GM21619 (cell line): ENCODE results near the gene GABBR2.

ENCODE experiments used
- ATAC-seq: cut with Tn5 transposase; IDR thresholded peaks from one replicate; pipeline ENCODE4 v1.9.1; 2021; ENCODE audit not compliant: unreplicated experiment

Gene GABBR2

DNA sequence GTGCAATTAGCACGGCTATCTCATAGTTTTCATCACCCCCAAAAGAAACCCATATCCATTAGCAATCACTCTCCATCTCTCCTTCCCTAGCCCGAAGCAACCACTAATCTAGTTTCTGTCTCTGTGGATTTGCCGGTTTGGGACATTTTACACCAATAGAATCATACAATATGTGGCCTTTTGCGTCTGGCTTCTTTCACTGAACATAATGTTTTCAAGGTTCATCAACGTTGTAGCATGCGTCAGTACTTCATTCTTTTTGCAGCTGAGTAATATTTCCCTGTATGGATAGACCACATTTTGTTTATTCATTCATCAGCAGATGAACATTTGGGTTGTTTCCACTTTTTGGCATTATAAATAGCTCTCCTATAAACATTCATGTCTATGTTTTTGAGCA is 377.9 kb downstream of the GABBR2 start:
- ATAC-seq = no peak

DNA sequence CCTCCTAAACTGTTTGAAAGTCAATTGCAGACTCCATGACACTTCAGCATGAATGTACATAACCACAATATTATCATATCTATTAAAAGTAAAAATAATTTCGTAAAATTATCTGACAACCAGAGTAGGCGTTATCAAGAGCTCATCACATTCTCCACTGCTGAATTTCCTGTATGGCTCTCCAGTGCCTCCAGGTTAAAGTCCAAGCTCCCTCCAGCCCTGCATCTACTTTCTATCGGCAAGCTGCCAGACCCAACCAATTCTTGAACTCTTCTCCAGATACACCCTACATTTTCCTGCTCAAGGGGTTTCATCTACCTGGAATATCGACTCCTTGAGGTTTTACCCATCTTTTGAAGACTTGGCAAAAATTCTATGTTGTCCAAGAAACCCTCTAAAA is 378.8 kb downstream of the GABBR2 start:
- no peak for ATAC-seq

- ATAC-seq = no peak
These were observed 379.5 kb downstream of the GABBR2 start for GRCh38 chr9:98329281-98329680.

DNA sequence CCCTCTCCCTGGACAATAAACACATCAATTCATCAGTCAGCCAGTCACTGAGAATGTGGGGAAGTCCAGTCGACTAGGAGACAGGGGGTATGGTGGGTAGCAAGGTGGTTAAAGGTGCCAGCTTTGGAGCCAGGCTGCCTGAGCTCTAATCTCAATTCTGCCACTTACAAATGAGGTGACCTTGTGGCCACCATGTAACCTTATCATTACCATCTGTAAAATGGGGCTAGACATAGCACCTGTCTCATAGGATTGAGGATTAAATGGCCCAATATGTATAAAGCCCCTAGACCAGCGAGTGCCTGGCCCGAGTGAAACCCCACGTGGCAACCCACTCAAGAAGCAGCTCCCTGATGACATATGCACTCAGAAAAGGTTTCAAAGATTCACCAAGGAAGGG is 380.0 kb downstream of the GABBR2 start:
- no peak for ATAC-seq

- ATAC-seq = no peak
These were observed 380.6 kb downstream of the GABBR2 start for GRCh38 chr9:98328141-98328540.

DNA sequence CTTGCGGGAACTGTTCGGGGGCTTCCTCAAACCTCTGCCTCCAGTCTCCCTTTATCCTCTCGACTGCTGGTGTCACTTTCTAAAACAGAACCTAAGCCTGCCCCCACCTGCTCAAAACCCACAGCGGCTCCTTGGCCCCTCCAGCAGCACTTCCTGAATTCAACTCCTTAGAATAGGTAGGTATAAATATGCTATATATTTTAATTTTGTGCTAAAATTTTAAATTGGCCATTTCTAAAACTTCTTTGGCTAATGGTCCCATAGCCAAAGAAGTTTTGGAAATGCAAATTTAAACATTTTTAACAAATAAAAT is 381.5 kb downstream of the GABBR2 start:
- ATAC-seq = no peak

DNA sequence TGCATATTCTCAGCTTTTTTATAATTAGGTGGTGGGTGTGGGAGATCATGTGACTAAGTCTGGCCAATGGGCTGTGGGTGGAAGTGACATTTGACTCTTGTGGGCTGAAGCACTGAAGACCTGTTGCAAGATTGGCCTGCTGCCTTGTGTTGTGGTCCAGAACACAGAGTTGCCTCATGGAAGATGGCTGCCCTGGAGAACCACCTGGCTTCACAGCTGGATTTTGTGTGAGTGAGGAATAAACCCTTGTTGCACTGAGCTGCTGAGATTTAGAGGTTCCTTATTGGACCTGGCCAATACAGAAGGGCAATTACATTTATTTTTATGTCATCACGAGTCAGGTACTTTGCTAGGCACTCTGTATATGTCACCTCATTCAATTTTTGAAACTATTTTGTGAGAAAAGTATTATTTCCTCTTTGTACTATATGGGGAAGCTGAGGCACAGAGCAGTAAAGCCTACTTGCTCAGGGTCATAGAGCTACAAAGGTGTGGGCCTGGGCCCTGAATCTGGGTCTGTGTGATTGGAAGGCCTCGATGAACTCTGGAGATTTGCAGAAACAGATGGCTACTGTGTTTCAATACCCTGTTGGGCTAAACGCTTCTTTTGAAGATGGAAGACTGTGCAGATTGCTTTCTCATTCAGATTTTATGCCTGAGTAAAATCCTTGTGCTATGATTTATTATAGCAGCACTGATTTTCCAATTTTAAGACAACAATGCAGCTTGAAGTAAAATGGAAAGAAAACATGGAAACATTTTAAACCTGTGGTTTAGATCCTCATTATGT is 382.1 kb downstream of the GABBR2 start:
- ATAC-seq = no peak

DNA sequence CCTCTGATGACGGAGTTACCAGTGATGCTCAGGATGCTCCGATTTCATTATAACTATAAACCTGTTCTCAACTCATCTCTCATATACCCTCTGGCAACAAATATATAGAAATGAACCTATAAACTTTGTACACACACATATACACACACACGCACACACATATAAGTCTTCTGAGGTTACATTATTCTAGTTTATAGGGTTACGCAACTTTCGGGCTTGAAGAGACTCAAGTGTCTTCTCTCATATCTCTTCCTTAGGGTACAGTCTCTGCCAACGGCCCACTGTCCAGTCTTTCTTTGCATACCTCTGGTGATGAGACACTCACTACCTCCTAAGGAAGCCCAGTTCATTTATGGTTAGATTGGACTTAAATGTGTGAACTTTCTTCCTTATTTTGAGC is 383.9 kb downstream of the GABBR2 start:
- no peak for ATAC-seq

DNA sequence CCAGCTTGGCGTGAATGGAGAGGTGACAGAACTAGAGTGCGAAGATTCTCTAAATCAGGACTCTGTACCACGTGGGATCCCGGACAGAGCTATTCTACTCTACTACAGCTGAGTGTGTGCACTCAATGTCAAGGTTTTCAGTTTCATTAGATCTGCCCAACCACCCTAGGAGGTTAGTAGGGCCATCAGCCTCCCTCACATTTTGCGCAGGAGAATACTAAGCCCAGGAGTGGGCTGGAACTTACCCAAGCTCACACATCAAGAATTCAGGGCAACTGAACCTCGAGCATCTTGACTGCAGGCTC is 385.0 kb downstream of the GABBR2 start:
- no peak for ATAC-seq

DNA sequence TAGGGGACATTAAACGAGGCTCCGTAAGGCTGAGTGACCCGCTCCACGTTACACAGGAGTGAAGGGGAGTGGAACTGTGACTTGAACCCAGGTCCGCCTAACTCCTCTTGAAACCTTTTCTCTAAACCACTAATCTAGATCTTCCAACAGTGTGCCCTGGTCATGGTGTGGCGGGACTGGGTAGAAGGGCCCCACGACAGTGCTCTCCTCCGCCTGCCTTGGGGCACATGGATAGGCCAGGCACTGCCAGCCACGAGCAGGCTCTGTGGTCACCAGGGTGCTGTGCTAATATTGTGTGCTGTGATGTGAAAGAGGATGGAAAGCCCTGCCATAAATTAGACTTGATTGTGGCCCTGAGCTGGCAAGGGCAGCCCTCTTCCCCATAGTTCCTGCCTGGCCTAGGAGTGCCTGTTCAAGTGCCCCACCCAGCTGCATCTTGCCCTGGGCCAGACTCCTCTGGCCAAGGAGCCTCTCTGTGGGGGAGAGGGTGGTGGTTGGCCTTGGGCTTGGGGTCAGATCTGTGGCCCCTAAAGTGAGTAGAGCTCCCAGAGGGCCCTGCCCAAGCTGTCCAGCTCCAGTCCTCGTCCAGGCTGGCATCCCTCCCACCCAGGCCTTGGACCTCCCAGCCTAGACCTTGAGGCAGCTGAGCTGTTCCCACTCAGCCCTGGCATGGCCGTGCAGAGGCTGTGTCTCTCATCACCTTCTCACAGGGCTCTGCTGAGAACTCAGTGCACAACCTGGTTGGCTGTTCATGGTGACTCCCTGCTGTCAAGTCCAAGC is 385.5 kb downstream of the GABBR2 start:
- ATAC-seq = no peak

DNA sequence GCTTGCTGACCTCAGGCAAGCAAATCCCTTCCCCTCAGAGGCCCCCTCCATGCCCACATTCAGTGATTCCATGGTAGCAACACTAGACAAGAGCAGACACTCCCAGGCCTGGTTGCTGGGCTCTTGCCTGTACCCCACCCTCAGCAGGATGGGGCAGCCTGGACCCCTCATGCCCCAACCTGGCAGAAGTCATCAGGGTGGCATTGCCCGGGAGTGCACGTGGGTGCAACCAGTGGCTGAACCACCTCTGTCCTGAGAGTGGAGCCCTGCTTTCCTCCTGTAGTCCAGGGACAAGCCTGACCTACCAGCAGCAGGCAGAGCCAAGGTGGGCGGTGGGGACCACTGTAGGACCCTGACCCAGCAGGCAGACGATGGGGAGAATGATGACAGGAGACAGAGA is 387.5 kb downstream of the GABBR2 start:
- no peak for ATAC-seq

DNA sequence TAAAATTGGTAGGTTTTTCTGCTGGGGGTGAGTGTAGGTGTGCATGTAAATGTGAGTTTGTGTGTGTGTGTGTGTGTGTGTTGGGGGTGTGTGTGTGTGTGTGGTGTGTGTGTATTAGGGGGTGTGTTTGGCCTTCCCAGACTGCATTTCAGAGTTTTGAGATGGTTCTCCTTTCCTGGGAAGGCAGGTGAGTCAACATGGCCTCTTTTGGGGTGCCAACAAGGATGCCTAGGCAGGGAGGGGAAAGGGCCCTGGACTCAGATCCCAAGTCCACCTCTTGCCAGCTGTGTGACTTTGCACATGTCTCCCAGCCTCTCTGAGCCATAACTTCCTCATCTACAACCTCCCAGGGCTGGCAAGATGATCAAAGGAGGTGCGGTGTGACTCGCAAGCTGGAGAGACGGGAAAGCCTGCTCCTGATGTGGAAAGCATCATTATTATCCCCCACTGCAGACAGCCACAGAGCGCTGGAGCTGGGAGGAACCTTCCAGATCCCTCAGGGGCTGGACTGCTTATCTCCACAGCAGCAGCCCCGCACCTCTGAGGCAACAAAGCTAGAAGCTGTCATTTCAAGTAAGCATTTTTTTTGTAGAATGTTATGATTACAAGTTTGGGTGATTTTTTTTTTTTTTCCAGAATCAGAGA is 389.8 kb downstream of the GABBR2 start:
- no peak for ATAC-seq

- no peak for ATAC-seq
These were observed 390.5 kb downstream of the GABBR2 start for GRCh38 chr9:98318041-98318790.

GRCh38 chr9:98317134-98317857 is 391.4 kb downstream of the GABBR2 start:
- ATAC-seq = no peak

- ATAC-seq = no peak
These were observed 392.1 kb downstream of the GABBR2 start for GRCh38 chr9:98316445-98317133.

DNA sequence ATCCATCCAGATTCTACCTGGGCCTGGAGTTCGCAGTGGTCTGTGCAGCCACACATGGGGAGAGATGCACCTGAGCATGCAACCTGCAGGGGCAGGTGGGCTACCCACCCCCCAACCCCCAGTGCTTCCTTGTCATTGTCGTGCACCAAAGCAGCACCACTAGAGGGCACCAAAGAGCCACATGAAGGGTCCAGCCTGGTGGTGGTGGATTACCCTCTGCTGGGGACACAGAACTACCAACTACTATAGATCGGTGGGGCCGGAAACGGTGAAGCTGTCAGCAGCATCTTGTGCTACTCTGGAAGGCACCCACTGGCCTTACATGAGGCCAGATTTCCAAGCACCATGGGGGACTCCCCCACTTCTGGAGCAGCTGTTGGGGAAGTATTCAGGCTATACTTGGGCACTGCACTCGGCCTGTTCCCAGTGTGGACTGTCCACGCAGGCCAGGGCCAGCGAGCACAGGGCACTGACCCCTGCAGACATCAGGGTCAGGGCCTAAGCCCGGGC is 393.1 kb downstream of the GABBR2 start:
- ATAC-seq = peak; percentile 72

GRCh38 chr9:98315067-98315453 is 393.7 kb downstream of the GABBR2 start:
- no peak for ATAC-seq

DNA sequence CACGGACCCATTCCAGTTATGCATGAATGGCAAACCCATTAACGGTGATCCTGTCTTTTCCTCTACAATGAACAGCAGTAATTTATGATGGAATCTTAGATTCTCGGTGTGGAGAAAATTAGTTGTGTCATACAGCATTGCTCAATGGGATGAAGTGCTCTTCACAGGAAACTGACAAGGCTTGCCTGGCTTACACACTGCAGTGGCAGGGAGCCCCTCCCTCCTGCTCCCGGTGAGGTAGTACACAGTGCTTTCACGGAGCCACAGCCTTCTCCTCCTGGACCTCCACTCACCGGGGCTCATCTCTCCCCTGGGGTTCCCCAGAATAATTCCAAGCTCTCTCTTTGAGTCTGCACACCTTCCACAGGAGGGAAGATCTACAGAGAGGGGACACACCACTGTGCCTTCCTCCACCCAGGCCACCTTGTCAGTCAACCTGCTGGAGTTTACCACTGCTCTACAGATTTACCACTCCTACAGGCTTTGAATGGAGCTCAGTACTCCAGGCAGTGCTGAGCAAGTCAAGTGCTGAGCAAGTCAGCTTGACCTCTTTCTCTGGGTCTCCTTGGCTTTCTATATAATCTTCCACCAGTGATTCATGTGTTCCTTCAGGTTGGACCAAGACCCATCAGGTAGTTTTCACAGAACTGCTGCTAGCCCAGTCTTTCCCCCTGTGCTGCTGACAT is 394.2 kb downstream of the GABBR2 start:
- ATAC-seq = no peak

- ATAC-seq = peak; percentile 37
These were observed 396.4 kb downstream of the GABBR2 start for GRCh38 chr9:98312365-98312764.

DNA sequence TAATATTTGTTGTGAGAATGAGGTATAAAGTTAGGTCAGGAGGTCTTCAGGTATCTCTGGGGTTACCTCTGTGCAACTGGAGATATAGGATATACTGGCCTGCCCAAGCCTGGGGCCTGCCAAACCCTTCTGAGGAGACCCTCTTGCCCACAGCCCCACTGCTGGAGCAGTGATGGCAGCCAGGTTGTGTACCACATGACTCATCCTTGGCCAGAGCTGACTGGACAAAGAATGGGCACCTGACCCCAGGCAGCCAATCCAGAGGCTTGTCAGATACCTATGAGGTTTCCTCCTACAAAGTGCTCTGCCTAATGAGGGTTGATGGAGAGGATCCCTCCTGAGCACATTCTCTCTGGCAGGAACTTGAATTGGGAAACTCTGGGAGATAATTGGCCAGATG is 397.2 kb downstream of the GABBR2 start:
- no peak for ATAC-seq
